HT1080 (cell line): ENCODE results near the gene HES2. TPM values are rescaled to one million over a fixed set of nuclear protein-coding genes. Genes with fewer than 3 reads are reported as not detected.
"Not testable (repeated sequence)": the region's sequence is repeated elsewhere in the genome, so short reads cannot be mapped to it uniquely, and the experiment has no call there.

Experiments used
- DNase-seq: peaks from one replicate; pipeline ENCODE4 v3.0.0-alpha.2; 2015; ENCODE audit warnings: low read depth
- polyA plus RNA-seq, 2 experiments: library from polyadenylated mRNA; depleted of rRNA; stranded (reverse); fragments of >200 nt; gene quantifications; 2 replicates each; pipeline ENCODE4 v1.2.3, GENCODE V29; 2015
- total RNA-seq: library from RNA; depleted of rRNA; stranded (reverse); fragments of >200 nt; shearing (Covaris generic); gene quantifications from 2 replicates; pipeline ENCODE4 v1.2.3, GENCODE V29; 2014; rRNA removed

HES2 gene, protein sequence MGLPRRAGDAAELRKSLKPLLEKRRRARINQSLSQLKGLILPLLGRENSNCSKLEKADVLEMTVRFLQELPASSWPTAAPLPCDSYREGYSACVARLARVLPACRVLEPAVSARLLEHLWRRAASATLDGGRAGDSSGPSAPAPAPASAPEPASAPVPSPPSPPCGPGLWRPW
- total RNA-seq = 0.08 and 0.13 TPM in 2 replicates
- polyA plus RNA-seq (2015; cell fraction: cytosol; rRNA removed) = 0.41 and 0.98 TPM in 2 replicates
- 0.81 and 1.2 TPM in 2 replicates for polyA plus RNA-seq (2015; cell fraction: nucleus; rRNA removed)

DNA sequence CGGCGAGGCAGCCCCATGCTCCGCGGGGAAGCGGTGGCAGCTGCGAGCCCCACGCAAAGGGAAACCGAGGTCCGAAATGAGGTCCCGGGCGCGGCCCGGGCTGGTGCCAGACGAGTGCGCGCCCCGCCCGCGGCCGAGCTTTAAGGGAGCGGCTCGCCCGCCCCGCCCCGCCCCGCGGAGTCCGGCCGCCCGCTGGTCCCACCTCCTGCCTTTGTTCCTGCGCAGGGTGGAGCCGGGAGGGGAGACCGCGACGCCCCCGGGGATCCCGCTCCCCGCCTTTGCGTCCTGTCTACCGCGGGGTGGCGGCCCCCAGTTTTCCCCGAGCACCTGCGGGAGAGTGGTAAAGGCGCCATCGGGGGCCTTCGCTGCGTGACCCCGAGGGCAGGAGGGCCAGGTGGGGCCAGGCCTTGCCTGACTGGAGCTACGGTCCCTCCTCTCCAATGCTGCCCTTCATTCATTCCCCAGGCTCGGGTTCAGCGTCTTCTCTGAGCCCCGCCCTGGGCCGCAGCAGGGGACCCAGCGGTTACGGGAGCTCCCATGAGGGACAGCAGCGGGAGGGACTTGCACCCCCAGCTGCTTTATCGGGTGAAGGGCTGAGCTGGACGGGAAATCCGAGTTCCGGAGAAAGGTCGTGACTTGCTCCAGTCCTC lies at the start of gene HES2:
TSS of gene HES2 (minus strand) at position 116 of the 650 bp plus-strand sequence. CDS start at position 17, 99 bp downstream.
- DNase-seq = no peak

DNA sequence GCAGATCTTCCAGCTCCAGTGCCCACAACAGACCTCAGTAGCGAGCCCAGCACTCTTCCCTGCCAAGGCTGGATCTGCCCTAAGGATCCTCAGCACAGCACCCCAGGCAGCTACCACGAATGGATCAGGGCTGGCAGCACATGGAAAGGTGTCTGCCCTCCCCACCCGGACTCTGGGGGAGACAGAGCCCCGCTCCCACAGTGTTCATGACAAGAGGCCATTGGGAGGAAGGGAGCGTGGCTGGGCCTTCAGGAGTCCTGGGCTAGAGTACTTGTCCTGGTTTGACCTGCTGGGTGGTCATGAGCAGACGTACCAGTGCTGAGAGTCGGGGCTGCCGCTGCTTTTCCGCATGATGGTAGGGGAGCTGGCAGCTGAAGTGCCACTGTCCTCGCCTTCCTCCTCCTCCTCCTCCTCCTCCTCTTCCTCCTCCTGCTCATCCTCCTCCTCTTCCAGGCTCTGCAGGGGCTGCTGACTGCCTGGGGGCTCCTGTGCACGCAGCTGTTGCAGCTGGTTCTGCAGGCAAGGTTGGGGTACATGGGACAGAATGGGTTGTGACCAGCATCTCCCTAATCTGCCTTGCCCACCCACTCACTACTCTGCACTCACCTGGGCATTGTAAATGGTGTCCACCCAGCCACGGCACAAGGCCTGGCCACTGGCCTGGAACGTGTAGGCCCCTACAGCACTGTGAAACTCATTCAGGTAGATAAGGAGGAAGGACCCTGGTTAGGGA lies 49.2 kb upstream of the HES2 start:
- DNase-seq = no peak

DNA sequence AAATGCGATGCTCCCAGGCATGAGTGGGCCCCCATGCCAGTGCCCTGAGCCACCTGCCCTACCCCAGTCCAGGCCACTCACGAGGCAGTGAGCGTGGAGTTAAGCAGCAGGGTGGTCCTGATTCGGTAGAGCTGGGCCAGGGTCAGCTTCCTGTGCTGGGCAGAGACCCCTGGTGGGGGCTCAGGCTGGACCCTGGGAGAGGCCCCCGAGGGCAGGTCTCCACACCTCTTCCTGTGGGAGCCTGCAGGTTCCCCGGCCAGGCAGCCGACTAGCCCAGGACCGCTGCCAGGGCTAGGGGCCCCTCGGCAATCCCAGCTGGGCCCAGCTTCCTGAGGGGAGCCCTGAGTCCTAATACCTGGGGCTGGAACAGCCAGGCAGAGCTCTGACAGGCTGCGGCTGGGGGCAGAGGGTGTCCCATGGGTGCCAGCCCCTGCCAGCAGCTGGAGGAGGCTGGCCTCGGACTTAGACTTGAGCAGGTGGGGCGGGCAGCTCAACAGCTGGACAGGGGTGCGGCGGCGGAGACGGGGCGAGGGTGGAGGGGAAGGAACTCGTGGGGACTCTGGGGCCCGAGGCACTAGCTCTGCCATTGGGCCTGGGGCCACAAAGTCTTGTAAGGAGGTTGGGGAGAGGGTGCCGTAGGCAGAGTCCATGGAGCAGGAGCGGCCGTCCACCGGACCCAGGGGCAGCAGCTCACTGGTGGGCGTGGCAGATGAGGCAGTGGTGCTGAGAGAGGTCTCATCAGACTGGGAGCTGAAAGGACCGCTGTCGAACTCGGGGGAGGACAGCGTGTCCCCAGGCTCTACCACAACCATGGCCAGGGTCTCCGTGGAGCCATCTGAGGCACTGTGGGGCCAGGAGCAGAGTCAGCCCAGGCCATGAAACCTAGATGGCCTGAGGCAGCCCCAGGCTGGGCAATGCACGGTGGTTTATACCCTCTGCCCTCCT lies 48.3 kb upstream of the HES2 start:
- no peak for DNase-seq

DNA sequence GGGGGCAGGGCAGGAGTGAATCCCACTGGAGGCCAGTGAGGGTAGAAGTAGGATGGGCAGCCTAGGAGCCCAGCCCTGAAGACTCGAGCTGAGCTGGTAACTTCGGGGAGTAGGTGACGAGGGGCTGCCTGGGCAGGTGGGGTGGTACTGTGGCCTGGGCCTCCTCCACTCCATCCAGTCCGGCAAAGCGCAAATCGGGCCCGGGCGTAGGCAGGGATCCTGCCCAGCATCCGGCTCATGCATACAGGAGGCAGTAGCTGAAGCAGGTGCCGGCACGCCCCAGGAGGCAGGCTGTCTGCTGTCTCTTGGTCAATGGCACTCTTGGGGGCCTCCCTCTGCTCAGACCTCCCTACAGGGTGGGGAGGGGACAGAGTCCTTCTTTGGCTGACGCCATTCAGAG lies 47.5 kb upstream of the HES2 start:
- no peak for DNase-seq

DNA sequence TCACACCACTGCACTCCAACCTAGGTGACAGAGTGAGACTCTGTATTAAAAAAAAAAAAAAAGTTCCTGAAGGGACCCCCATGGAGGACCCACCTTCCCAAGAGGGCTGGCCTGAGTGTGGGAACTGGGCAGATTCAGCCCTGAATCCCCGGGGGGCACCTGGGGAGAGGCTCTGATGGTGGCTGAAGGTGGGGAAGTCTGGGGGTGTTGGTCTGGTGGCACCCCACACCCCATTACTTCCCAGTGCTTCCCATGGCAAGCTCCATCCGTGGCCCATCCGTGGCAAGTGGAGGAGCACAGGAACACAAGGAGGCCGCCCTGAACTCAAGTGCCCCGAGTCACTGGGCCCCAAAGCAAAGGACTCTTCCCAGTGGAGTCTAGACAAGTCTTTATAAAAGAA lies 47.0 kb upstream of the HES2 start:
- no peak for DNase-seq

DNA sequence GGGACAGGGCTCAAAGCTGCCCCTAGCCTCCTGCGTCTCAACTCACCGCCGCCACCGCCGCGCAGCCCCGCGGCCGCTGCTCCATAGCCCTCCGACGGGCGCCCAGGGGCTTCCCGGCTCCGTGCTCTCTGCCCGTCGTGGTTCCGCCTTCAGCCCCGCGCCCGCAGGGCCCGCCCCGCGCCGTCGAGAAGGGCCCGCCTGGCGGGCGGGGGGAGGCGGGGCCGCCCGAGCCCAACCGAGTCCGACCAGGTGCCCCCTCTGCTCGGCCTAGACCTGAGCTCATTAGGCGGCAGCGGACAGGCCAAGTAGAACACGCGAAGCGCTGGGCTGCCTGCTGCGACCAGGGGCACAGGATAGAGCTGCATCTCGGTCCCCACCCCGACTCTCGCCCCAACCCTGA lies 46.3 kb upstream of the HES2 start, which contains the start of gene TNFRSF25:
TSS of gene TNFRSF25 (minus strand) at position 151 of the 400 bp plus-strand sequence. CDS start at position 85, 66 bp downstream.
- no peak for DNase-seq

DNA sequence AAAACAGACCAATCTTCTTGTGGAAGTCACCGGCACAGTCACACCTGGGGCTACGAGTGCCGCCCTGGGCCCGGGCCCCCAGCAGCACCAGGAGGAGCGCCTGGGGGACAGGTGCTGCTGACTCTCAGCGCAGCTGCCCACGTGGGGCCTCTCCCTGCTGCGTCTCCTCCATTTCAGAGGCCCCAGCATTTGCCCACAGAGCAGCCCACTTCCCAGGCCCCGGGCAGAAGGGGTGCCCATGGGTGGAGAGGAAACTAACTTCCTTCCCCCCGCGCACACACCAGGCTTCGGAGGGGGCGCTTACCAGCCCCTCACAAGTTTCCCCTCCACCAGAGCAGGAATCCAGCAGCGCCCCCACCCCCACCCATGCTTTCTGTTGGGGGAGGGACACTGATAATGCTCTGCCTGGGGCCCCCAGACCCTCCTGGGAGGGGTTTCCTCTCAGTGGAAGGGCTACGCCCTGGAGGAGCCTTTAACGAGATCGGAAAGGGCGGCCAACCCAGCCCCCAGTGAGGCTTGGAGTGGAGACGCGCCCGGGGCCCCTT lies 45.8 kb upstream of the HES2 start:
- no peak for DNase-seq

DNA sequence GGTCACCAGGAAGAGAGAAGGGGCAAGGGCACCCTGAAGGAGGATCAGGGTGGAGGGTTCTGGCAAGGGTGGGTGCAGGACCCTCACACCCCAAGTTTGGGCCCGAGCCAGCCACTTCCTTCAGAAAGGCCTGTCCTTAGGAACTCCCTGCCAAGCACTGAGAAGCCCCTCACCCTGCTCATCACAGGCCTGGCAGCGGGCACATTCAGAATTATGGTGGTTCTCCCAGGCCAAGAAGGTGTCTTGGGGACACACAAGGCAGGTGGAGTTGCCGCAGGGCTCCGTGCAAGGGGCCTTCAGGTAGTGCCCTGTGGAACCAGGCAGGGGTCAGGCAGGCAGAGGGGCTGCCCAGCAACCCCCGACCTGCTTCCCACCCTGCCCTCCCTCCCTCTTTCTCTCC lies 45.2 kb upstream of the HES2 start:
- no peak for DNase-seq

DNA sequence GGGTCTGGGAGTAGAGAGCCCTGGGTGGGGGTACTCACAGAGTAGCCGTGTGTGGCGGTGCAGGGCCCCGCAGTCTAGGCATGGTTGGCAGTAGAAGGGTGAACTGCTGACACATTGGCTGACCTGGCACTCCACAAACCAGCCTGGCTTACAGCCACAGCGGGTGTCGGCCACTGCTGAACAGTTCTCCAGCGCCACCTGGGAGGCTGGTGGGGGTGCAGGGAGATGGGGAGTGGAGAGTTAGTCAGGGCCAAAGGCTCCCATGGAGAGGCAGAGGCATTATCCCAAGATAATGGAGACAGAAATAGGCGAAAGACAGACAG lies 44.8 kb upstream of the HES2 start:
- peak; percentile 29 for DNase-seq

DNA sequence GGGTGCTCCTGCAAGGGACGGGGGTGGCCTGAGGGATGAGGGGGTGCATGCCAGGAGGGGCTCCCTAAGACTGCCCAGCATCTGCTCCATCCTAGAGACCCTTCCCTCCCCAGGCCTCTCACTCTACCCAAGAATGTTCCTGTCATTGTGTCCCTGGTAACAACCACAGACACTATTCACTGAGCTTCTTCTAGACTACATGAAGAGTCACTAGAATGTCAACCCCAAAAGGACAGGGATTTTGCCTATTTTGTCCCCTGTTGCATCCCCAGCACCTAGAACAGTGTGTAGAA lies 43.3 kb upstream of the HES2 start:
- DNase-seq = no peak

DNA sequence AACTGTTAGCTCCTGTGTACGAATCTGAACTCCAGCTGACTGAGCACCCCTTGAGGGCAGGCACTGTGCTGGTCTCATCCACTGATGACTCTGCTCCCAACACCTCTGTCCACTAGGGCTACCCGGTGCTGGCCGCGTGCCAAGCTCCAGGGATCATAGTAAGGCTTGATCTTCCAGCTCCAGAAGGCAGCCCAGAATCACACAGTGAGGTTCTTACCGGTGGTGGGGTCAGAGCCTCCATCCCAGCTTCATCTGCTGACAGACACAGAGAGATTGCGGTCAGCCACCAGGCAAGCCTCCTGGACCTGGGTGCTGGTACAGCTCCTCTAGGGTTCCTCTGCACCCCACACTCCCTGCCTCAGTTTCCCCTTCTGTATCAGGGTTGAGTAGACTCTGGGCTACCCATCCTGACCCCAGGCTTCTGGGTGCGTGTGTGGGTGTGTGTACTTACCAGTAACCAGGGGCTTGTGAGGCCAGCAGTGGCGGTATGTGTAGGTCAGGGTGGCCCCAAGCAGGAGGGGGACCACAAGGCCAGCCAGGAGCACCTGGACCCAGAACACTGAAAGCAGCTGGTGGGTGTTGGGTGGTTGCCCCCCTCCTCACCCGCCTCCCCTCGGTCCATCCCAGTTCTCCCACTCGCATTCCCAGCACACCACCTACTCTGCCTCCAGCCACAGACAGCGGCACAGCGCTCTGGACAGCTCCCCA lies 42.8 kb upstream of the HES2 start:
- DNase-seq = no peak

DNA sequence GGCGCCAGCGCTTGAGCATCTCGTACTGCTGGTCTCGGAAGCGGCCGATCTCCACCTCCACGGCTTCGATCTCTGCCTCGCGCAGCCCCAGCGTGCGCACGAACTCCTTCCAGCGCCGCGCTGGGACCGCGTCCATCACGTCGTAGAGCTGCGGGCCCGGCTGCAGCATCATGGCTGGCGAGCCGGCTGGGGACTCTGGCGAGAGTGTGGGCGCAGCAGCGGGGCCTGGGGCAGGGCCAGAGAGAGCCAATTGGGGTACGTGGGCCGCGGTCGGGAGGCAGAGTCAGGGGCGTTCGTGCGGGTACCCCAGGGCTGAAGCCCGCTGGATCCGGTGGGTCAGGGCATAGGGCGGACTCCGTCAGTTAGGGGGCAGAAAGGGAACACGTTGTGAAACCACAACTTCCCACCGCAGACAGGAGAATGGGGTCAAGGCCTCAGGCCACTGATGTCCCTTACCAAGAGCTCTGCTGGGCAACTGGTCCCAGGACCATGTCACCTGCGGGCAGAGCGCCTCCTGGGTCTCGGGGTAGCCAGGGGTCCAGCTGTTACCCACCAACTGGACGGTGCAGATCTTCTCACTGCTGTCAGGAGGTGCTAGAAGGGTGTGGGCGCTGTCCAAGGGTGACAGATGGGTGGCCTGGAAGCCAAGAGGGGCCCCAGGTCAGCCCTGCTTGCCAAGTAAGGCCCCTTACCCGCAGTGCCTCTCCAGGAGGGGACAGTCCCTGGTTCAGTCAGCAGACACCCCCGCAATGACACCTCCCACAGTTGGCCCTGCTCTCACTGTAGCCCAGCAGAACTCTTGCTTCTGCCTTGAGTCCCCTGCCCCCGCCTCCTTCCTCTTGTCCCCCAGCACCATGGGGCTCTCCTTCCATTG lies 42.1 kb upstream of the HES2 start:
- DNase-seq = no peak

DNA sequence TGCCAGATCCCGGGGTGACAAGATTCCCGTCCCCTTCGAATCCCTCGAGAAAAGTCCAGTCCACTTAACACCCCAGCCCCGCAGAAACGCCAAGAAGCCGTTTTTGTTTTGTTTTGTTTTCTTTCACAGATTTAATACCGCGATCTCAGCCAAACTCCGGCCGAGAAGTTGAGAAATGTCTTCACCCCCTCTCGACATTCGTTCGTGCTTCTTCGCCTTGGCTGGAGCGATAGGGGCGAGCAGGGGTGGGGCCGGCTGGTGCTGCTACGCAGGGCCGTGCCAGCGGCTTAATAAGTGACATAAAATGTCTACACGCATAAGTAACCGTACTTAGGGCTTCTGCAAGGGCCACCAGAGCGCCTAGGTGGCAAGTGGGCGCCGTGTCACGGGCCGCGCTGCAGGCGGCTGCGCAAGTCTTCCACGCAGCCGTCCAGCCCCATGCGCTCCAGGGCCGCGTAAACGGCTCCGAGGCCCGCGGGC lies 41.4 kb upstream of the HES2 start:
- no peak for DNase-seq

DNA sequence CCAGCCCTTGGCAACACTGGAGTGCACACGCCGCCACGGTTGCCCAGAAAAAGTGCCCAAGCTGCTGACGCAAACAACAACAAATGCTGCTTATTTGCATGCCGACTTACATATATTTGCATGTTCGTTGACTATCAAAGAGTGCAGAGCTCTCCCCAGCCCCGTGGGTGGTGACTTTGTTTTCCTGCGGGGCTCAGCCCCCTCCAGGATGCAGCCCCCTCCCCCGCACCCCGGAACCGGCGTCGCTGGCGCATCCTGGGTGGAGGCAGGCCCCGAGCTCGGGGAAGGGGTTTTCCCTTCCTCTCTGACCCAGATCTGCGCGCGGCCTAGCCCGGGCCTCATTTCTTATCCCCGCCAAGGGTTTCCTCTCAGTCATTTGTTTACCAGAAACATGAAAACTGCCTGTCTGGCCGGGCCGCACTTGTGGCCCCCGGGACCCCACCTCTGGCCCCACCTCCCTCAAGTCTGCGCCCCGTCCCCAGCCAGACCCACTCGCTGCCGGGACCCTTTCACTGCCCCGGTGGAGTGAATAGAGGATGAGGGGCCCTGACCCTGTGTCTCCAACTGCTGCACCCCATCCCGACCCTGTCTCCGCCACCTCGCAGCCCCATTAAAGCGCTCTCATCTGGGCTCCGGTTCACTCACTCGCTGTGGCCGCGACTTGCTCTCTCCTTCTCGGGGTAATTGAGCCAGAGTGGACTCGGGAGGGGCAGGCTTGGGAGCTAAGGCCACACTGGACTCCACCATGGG lies 40.8 kb upstream of the HES2 start:
- DNase-seq = no peak

DNA sequence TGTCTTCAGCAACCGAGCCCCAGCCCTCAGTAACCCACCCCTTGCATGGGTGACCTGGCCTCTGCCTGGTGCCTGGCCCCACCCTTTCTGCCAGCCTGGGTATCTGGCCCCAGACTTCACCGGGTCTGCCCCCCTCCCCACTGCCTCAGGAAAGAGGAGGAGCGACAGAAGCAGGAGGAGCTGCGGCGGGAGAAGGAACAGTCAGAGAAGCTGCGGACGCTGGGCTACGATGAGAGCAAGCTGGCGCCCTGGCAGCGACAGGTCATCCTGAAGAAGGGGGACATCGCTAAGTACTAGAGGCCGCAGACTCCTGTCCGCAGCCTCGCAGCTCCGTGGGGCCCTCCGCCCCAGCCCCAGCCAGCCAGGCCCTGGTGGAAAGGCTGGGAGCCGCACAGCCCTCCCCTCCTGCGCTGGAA lies 40.1 kb upstream of the HES2 start:
- DNase-seq = no peak

DNA sequence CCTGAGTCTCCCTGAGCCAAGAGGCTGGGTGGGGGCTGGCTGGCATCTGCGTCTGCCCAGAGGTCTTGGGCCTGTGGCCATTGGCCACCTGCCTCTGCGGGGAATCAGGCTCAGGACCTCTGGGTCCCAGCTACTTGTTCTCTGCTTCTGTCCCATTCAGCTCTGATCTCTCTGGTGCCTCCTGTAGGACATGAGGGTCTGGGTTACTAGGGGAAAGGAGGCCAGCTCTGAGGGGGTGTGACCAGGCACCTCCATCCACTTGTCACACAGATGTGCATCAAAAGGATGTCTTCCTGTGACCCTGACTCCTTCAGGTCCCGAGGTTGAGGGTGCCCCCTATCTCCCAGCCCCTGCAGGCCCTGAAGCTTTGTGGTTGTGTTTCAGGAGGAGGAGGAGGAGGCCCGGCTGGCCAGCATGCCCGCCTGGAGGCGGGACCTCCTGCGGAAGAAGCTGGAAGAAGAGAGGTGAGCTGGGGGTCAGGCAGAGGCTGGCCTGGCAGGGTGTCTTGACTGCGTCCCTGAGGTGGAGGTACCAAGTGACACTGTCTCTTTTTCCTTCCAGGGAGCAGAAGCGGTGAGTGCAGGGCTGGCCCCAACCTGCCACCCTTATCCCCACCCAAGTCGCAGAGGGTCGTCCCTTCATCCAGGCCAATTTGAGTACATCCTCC lies 37.2 kb upstream of the HES2 start:
- no peak for DNase-seq

DNA sequence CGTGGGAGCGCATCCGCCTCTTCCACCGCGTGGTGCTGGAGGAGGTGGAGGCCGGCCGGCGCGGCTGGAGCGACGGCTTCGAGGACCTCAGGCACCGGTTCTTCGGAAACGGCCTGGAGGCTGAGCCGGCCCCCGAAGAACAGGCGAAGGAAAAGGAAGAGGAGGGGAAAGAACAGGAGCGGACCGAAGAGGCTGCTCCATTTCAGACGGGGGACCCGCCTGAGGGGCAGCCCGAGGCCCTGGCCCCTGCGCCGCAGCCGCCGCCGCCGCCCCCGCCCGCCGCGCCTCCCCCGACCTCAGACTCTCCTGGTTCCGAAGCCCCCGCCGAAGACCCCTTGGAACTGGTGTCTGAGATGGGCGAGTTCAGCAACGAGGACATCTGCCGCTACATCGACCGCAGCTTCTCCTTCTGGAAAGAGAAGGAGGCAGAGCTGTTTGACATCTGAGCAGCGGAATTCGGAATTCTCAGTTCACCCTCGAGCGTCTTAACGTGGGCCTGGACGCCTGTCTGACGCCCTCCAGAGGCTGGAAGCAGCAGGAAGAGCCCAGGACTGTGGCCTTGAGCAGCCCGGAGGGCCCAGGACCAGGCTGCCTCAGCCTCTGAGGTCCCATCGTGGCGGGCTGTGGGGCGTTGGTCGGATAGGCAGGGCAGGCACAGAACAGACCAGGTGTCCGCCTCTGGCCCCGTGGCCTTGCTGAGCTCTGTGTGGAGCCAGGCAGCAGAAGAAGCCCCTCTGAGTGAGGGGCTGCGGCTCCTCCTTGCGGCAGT lies 36.2 kb upstream of the HES2 start:
- DNase-seq = not testable (repeated sequence)
